DND-41 (cell line): ENCODE results near the gene CLSTN2.

Experiments used
- ATAC-seq: fragments of 200-7000 bp; cut with Tn5 transposase; 3 replicates; pipeline ENCODE4 v1.9.1; 2021; ENCODE audit warnings: low read depth; ENCODE audit not compliant: insufficient read depth
- DNase-seq: peaks from one replicate; pipeline ENCODE4 v3.0.0-alpha.2; 2020
- H2AFZ ChIP-seq: 2 replicates; pipeline ENCODE4 v1.6.0; 2012; ENCODE audit warnings: low read depth, low read length
- H3K27ac ChIP-seq: 2 replicates; pipeline ENCODE4 v1.5.1; 2012; ENCODE audit warnings: low read length, inconsistent platforms
- H3K27me3 ChIP-seq: fragments of 200-600 bp; sonication (generic); 2 replicates; pipeline ENCODE4 v1.6.0; 2012; ENCODE audit warnings: low read length, mild to moderate bottlenecking, inconsistent platforms; ENCODE audit not compliant: insufficient read depth, poor library complexity
- H3K36me3 ChIP-seq: 2 replicates; pipeline ENCODE4 v1.5.1; 2012; ENCODE audit warnings: low read length, inconsistent platforms; ENCODE audit not compliant: insufficient read depth
- H3K4me1 ChIP-seq: 2 replicates; pipeline ENCODE4 v1.5.1; 2012; ENCODE audit warnings: mild to moderate bottlenecking, low read length; ENCODE audit not compliant: insufficient read depth
- H3K4me2 ChIP-seq: 2 replicates; pipeline ENCODE4 v1.6.0; 2012; ENCODE audit warnings: mild to moderate bottlenecking, moderate library complexity, low read length, inconsistent platforms; ENCODE audit not compliant: insufficient read depth
- H3K4me3 ChIP-seq, 2 experiments: fragments of 200-600 bp in 1 of 2; shearing (Covaris generic) in 1 of 2; 2 replicates each; pipeline ENCODE4 v1.5.1; 2012 to 2016; ENCODE audit warnings: inconsistent platforms in 2 of 2, low read length in 2 of 2, mild to moderate bottlenecking in 2 of 2, low read depth in 1 of 2, moderate library complexity in 1 of 2
- H3K79me2 ChIP-seq: 2 replicates; pipeline ENCODE4 v1.6.0; 2012; ENCODE audit warnings: low read length, inconsistent platforms; ENCODE audit not compliant: insufficient read depth
- H3K9ac ChIP-seq: 2 replicates; pipeline ENCODE4 v1.6.0; 2012; ENCODE audit warnings: low read depth, mild to moderate bottlenecking, inconsistent platforms, low read length, moderate library complexity
- H3K9me3 ChIP-seq: 2 replicates; pipeline ENCODE4 v1.5.1; 2012; ENCODE audit warnings: low read length, moderate library complexity, mild to moderate bottlenecking, inconsistent platforms; ENCODE audit not compliant: insufficient read depth, severe bottlenecking
- H4K20me1 ChIP-seq: 2 replicates; pipeline ENCODE4 v1.6.0; 2012; ENCODE audit warnings: low read length; ENCODE audit not compliant: insufficient read depth
- CTCF ChIP-seq: IDR thresholded peaks from 2 replicates; pipeline ENCODE4 v1.5.1; 2012; ENCODE audit warnings: borderline replicate concordance, low read length, moderate library complexity, mild to moderate bottlenecking; ENCODE audit not compliant: poor library complexity, severe bottlenecking; ENCODE audit errors: extremely low read depth
- EZH2 ChIP-seq: IDR thresholded peaks from 3 replicates; pipeline ENCODE4 v1.6.1; 2012; ENCODE audit warnings: borderline replicate concordance, low read depth, mild to moderate bottlenecking, moderate library complexity, low read length, inconsistent platforms; ENCODE audit not compliant: severe bottlenecking

CLSTN2 gene

GRCh38 chr3:139897759-139898158 lies 37.2 kb upstream of the CLSTN2 start:
- Histone ChIP-seq H3K27me3 (peaks cover 8% of the 10 kb centered on the region), H3K9ac (no peak overlapping the region), H3K4me3 (no peak overlapping the region), H3K79me2 (no peaks in the 10 kb centered on the region), H3K36me3 (no peaks in the 10 kb centered on the region), H4K20me1 (no peaks in the 10 kb centered on the region), H3K9me3 (no peaks in the 10 kb centered on the region), H3K27ac (no peak overlapping the region), H2AFZ (no peak overlapping the region), H3K4me2 (no peak overlapping the region), H3K4me1 (no peaks in the 10 kb centered on the region)
- TF ChIP-seq CTCF (no peak), EZH2 (no peak)
- no peak for ATAC-seq
- DNase-seq: no peak

DNA sequence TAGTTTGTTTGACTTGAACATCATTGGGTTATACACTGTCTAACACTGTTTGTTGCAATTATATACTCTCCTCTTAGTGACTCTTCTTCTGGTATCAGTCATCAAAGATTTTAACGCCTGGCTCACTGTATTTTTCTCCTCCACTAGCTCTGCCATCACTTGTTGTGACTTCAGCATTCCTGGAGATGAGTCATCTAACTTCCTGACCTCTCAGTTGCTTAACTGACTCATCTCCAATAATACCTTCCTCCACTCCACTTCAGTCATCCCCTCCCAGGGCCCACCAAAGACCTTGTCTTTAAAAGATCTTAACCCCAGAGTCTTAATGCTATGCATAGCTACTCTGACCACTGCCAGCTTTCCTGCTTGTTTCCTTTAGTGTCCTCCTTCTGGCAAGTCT lies 28.6 kb upstream of the CLSTN2 start:
- Histone ChIP-seq H4K20me1 (no peaks in the 10 kb centered on the region), H3K27me3 (peaks cover 2% of the 10 kb centered on the region), H3K79me2 (no peaks in the 10 kb centered on the region), H3K9me3 (no peaks in the 10 kb centered on the region), H3K4me1 (no peaks in the 10 kb centered on the region), H3K36me3 (no peaks in the 10 kb centered on the region), H3K27ac (no peak overlapping the region), H3K4me3 (no peak overlapping the region), H3K4me2 (no peak overlapping the region), H2AFZ (no peak overlapping the region), H3K9ac (no peak overlapping the region)
- no peak for ATAC-seq
- TF ChIP-seq CTCF (no peak), EZH2 (no peak)
- no peak for DNase-seq

GRCh38 chr3:139909811-139910210 lies 25.2 kb upstream of the CLSTN2 start:
- TF ChIP-seq EZH2 (no peak), CTCF (no peak)
- no peak overlapping the region for H2AFZ ChIP-seq
- no peak overlapping the region for H3K4me3 ChIP-seq
- H3K27me3 ChIP-seq: no peaks in the 10 kb centered on the region
- DNase-seq: no peak
- no peak overlapping the region for H3K4me2 ChIP-seq
- H3K79me2 ChIP-seq: no peaks in the 10 kb centered on the region
- H4K20me1 ChIP-seq: no peaks in the 10 kb centered on the region
- H3K4me1 ChIP-seq: no peaks in the 10 kb centered on the region
- no peak overlapping the region for H3K27ac ChIP-seq
- H3K9me3 ChIP-seq: no peaks in the 10 kb centered on the region
- H3K36me3 ChIP-seq: no peaks in the 10 kb centered on the region
- no peak for ATAC-seq
- H3K9ac ChIP-seq: no peak overlapping the region

DNA sequence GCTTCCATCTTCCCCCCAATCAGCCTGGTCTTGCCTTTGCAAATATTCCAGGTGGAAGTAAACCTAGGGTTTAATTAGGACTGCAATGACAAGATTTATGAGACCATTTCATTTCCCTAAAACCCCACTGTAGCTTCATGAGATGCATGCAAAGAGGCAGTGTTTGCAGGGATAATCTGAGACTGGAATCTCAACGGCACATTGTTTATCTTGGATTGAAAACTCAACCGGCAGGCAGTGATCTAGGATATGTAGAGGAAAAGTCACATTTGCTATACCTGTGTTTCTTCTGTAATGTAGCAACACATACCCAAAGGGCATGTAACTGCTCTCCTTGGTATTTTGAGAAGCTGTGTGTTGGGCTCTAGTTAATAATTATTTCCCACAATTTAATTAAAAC lies 18.7 kb upstream of the CLSTN2 start:
- no peaks in the 10 kb centered on the region for H3K9me3 ChIP-seq
- DNase-seq (no peak), ATAC-seq (no peak)
- H3K9ac ChIP-seq: no peak overlapping the region
- no peaks in the 10 kb centered on the region for H3K79me2 ChIP-seq
- no peaks in the 10 kb centered on the region for H3K27me3 ChIP-seq
- no peaks in the 10 kb centered on the region for H3K36me3 ChIP-seq
- no peak for TF ChIP-seq CTCF
- no peak for TF ChIP-seq EZH2
- H3K4me1 ChIP-seq: no peaks in the 10 kb centered on the region
- H4K20me1 ChIP-seq: no peaks in the 10 kb centered on the region
- no peak overlapping the region for H3K4me2 ChIP-seq
- H3K27ac ChIP-seq: no peak overlapping the region
- no peak overlapping the region for H3K4me3 ChIP-seq
- H2AFZ ChIP-seq: no peak overlapping the region
